HAP-1 (cell line): ENCODE data around the gene TPD52L2.
A peak's percentile ranks its signal among the peaks of the same experiment; 100 is the strongest.
"Not testable (repeated sequence)": the region's sequence is repeated elsewhere in the genome, so short reads cannot be mapped to it uniquely, and the experiment has no call there.

Source experiments
- DNase-seq, 2 experiments: peaks; one replicate each; pipeline ENCODE4 v3.0.0-alpha.2; 2016 to 2020; ENCODE audit warnings: low spot score in 2 of 2
- H3K27me3 ChIP-seq: fragments of 250-450 bp; sonication (Bioruptor Pico); 2 replicates; pipeline ENCODE4 v1.5.1; 2020; ENCODE audit warnings: low read depth, mild to moderate bottlenecking, moderate library complexity
- H3K36me3 ChIP-seq: fragments of 250-450 bp; sonication (Bioruptor Pico); replicated peaks from 2 replicates; pipeline ENCODE4 v1.5.1; 2020; ENCODE audit warnings: mild to moderate bottlenecking
- H3K4me1 ChIP-seq: fragments of 250-450 bp; sonication (Bioruptor Pico); 2 replicates; pipeline ENCODE4 v1.5.1; 2020; ENCODE audit warnings: mild to moderate bottlenecking
- H3K4me3 ChIP-seq: fragments of 250-450 bp; sonication (Bioruptor Pico); 2 replicates; pipeline ENCODE4 v1.5.1; 2020; ENCODE audit warnings: mild to moderate bottlenecking, moderate library complexity
- H3K9me3 ChIP-seq: fragments of 250-450 bp; sonication (Bioruptor Pico); 2 replicates; pipeline ENCODE4 v1.5.1; 2020; ENCODE audit warnings: mild to moderate bottlenecking, moderate library complexity
- in situ Hi-C: fragments of 300-500 bp; cut with MboI; formaldehyde crosslinking; loops from 3 replicates; pipeline ENCODE4 v1.14.3; 2020; ENCODE audit warnings: low sequenced_read_pairs, inconsistent platforms, mixed read lengths

The TPD52L2 gene

GRCh38 chr20:63843778-63844177, 21.3 kb upstream of the TPD52L2 start:
- DNase-seq, result no peak
- H3K4me3 ChIP-seq, result no peak overlapping the region
- no peaks in the 10 kb centered on the region for H3K36me3 ChIP-seq
- H3K9me3 ChIP-seq, result no peaks in the 10 kb centered on the region
- H3K4me1 ChIP-seq, result peaks cover 7% of the 10 kb centered on the region
- no peaks in the 10 kb centered on the region for H3K27me3 ChIP-seq
- in situ Hi-C loops, result no loop called here

DNA sequence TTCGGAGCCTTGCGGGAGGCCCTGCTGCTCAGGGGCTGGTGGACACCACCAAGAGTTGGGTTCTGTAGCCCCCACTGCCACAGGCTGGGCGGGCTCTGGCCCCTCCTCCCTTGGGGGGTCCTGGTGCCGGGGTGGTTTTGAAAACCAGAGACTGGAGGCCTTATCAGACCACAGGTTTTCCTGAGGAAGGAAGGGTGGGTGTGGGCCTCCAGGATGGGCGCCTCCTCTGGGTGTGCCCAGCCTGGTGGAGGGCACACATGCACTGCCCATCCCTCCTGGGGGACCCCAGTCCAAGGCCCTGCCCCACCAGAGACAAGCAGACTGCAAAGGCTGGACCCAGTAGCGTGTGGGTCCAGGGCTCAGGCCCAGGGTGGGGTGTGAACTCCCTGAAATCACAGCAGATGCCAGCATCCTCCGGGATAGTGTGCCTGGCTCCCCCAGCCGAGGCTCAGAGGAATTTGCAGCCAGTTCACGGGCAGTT, 20.5 kb upstream of the TPD52L2 start:
- Histone ChIP-seq H3K4me1 (peaks cover 7% of the 10 kb centered on the region), H3K9me3 (no peaks in the 10 kb centered on the region), H3K4me3 (no peak overlapping the region), H3K36me3 (no peaks in the 10 kb centered on the region), H3K27me3 (no peaks in the 10 kb centered on the region)
- in situ Hi-C loops, result no loop called here
- no peak for DNase-seq

DNA sequence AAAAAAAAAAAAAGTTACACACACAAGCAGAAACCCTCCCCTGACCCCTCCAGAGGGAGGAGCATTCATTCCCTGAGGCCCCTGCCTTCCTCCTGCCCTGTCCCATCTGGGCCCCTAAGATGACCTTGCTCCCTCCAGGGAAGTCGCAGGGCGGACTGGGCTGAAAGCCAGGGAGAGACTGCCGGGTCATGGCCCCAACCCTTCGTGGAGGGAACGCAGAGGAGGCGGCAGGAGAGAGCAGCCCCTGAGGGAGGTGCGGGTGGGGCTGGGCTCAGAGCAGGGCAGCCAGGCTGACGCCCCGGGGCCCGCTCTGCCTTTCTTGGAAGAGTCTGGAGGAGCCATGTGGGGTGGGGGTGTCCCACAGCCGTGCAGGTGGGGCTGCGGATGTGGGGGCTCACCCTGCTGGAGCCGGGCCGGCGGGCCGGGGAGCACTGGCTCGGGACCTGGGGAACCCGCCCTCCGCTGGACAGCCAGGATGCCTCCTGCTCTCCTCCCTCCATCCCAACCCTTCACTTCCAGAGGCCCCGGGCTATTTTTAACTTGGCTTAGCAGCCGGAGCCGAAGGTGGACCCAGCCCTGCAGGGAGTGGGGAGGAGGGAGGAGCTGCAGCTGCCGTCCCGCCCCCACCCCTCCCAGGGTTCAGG, 18.8 kb upstream of the TPD52L2 start:
- DNase-seq, result peak in 1 of 2 experiments; percentile 74
- no peaks in the 10 kb centered on the region for H3K9me3 ChIP-seq
- in situ Hi-C loops, result no loop called here
- peaks cover 7% of the 10 kb centered on the region for H3K4me1 ChIP-seq
- H3K36me3 ChIP-seq, result no peaks in the 10 kb centered on the region
- no peaks in the 10 kb centered on the region for H3K27me3 ChIP-seq
- H3K4me3 ChIP-seq, result peak overlapping the region; percentile 8; the same call in 1 of the 2 replicates

GRCh38 chr20:63846888-63847236, 18.2 kb upstream of the TPD52L2 start:
- in situ Hi-C loops, result no loop called here
- no peaks in the 10 kb centered on the region for H3K27me3 ChIP-seq
- H3K36me3 ChIP-seq, result no peaks in the 10 kb centered on the region
- H3K9me3 ChIP-seq, result no peaks in the 10 kb centered on the region
- no peak overlapping the region for H3K4me3 ChIP-seq
- H3K4me1 ChIP-seq, result peaks cover 7% of the 10 kb centered on the region
- DNase-seq, result no peak

GRCh38 chr20:63847237-63848002, 17.6 kb upstream of the TPD52L2 start:
- Histone ChIP-seq H3K4me3 (no peak overlapping the region), H3K27me3 (no peaks in the 10 kb centered on the region), H3K36me3 (no peaks in the 10 kb centered on the region), H3K9me3 (no peaks in the 10 kb centered on the region), H3K4me1 (peaks cover 7% of the 10 kb centered on the region)
- DNase-seq, result no peak
- in situ Hi-C loops, result no loop called here

DNA sequence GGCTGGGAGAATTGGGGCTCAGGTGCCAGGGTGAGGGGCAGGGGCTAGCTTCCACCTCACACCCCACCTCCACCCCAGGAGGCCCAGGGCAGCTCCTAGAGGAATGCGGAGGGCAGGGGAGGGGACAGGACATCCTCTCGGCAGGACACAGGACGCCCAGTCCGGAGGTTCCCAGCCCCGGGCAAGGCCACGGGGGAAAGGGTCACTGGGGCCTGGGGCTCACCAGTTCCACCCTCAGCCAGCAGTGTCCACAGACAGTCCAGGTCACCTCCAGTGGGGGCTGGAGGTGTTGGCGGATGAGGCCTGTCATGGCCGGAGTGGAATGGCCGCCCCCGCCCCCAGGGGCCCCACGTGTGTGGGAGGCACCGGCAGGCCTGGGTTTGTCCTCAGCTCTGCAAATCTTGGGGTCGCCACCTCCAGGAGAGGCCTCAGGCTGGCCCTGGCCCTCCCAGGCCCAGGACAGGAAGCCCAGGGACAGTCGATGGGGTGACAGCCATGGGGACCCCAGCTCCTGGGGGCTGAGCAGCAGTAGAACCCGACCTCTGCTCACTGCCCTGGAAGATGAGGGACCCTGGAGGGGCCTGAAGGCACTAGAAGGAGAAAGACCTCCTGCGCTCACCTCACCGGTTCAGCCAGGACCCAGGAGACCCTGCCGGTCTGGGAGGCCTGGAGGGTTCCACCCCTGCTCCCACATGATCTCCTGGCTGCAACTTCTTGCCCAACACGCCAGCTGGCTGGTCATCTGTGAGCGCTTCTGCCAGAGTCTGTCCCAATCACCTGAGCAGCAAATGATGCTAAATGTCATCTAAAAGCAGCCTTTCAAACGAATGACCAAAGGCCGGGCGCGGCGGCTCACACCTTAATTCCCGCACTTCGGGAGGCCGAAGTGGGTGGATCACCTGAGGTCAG, 16.8 kb upstream of the TPD52L2 start:
- in situ Hi-C loops, result no loop called here
- DNase-seq, result no peak
- Histone ChIP-seq H3K27me3 (no peaks in the 10 kb centered on the region), H3K36me3 (no peaks in the 10 kb centered on the region), H3K4me3 (no peak overlapping the region), H3K9me3 (no peaks in the 10 kb centered on the region), H3K4me1 (peaks cover 7% of the 10 kb centered on the region)

DNA sequence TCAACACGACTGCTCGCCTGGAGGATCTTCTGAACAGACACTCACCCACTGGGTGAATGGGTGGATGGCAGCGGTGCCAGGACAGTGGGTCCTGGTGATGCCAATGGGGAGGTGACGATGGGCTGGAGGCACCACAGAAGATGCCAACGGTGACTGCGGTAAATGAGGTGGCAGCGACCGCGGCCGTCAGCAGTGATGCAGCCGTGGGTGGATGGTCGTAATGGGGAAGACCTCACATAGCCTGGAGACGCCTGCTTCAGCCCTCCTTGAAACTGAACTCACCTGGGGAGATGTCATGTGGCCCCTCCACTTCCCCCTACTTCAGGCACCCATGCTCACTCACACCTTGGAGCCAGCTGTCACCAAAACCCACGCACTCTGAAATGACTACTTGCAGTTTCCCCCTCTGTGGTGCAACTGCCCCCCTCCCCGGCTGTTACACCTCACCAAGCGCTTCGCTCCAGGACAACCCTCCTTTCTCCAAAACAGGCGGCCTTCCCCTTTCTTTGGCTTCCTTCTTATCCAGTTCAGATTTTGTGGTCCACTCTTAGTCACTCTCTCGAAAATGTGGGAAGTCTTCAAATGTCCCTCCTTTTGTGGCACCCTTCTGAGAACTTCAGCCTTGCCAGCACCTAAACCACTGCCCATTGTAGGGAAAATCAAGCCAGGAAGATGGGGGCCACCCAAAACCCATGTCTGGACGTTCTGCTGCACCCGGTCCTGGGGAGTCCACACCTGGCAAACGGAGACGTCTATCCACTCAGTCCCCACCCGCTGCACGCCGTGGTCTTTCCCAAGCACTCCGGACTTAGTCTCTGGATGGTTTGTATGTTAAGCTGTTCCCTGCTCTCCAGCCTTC, 14.2 kb upstream of the TPD52L2 start:
- DNase-seq, result no peak
- in situ Hi-C loops, result no loop called here
- H3K4me1 ChIP-seq, result peaks cover 7% of the 10 kb centered on the region
- H3K27me3 ChIP-seq, result no peaks in the 10 kb centered on the region
- no peak overlapping the region for H3K4me3 ChIP-seq
- no peaks in the 10 kb centered on the region for H3K36me3 ChIP-seq
- H3K9me3 ChIP-seq, result no peaks in the 10 kb centered on the region

DNA sequence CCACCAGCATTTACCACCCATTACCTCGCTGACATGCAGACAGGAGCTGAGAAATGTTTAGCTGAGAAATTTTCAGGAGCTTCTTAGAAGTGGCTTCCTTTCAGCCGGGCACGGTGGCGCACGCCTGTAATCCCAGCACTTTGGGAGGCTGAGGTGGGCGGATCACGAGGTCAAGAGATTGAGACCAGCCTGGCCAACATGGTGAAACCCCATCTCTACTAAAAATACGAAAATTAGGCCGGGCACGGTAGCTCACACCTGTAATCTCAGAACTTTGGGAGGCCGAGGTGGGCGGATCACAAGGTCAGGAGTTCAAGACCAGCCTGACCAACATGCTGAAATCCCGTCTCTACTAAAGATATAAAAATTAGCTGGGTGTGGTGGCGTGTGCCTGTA, 13.5 kb upstream of the TPD52L2 start:
- H3K27me3 ChIP-seq, H3K4me3 ChIP-seq, in situ Hi-C loops, DNase-seq, H3K36me3 ChIP-seq, H3K4me1 ChIP-seq, H3K9me3 ChIP-seq: not testable (repeated sequence)

GRCh38 chr20:63853733-63854068, 11.4 kb upstream of the TPD52L2 start:
- H3K4me1 ChIP-seq, H3K27me3 ChIP-seq, DNase-seq, H3K9me3 ChIP-seq, H3K36me3 ChIP-seq, H3K4me3 ChIP-seq, in situ Hi-C loops: not testable (repeated sequence)

GRCh38 chr20:63854069-63854765, 10.9 kb upstream of the TPD52L2 start:
- Histone ChIP-seq H3K9me3 (no peaks in the 10 kb centered on the region), H3K27me3 (no peaks in the 10 kb centered on the region), H3K4me3 (no peak overlapping the region), H3K36me3 (no peaks in the 10 kb centered on the region), H3K4me1 (no peaks in the 10 kb centered on the region)
- in situ Hi-C loops, result no loop called here
- DNase-seq, result no peak

DNA sequence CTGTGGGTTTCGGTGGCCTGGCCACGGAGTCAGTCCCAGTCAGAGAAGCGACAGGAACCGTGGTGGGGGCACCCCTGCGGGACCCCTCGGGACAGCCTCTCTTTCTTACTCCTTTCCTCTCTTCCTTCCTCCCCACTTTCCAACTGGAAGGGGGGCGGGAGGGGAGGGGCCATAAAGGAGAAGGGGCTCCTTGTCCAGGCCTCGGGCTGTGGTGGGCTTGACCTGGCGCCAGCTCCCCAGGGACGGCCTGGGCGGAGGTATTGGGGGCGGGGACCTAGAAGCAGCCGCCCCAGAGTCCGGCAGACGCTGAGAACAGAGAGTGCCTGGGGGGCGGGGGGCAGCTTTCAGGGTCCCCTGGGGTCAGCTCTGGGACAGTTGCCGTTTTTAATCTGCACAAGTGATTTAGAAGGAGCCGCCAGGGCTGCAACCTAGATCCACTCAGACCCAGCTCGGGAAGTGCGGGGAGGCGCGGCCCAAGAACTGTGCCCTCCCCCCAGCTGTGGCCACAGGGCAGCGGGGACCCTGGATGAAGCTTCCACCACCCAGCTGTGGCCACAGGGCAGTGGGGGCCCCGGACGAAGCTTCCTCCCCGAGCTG, 10.2 kb upstream of the TPD52L2 start:
- no peaks in the 10 kb centered on the region for H3K27me3 ChIP-seq
- H3K36me3 ChIP-seq, result no peaks in the 10 kb centered on the region
- no peaks in the 10 kb centered on the region for H3K9me3 ChIP-seq
- DNase-seq, result no peak
- in situ Hi-C loops, result no loop called here
- H3K4me1 ChIP-seq, result no peaks in the 10 kb centered on the region
- no peak overlapping the region for H3K4me3 ChIP-seq

DNA sequence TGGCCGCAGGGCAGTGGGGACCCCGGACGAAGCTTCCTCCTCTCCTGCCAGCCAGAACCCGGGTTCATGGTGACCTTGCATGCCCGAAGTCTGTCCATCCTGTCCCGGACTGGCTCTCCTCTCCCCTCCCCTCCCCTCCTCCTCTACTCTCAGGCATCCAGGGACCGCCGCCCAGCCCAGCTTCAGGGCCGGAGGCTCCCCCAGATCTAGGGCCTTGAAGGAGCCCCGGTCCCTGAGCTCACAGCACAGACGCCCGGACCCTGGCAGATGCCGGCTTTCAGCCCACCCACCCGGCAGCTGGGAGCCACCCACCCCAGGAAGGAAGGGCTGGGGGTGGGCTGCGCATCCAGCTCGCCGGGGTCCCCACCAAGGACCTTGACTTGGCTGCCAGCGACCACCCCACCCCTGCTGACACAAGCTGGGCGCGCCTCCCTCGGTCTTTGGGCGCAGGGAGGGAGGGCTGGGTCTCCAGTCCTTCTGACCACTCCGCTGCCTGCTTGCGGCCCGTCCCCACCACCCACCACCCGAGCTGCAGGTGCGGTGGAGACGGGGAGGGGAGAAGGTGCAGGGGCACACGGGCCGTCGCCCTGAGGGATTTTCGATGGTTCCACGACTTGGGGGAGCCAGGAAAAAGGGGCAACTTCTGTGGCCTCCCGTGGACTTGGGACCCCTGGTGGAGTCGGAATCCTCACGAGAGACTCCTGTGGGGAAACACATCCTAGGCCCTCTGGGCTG, 9.5 kb upstream of the TPD52L2 start:
- Histone ChIP-seq H3K4me1 (no peaks in the 10 kb centered on the region), H3K36me3 (no peaks in the 10 kb centered on the region), H3K27me3 (no peaks in the 10 kb centered on the region), H3K4me3 (no peak overlapping the region), H3K9me3 (no peaks in the 10 kb centered on the region)
- no peak for DNase-seq
- in situ Hi-C loops, result no loop called here
